T-helper 2 cell treated with Interferon-gamma antibody and Interleukin-4, amounts not matched to agents 100 ng/mL and 5 ng/mL, for 36 hours (primary cell): ENCODE data around the gene GPRASP2. TPM values are rescaled to one million over a fixed set of nuclear protein-coding genes. Genes with fewer than 3 reads are reported as not detected.

Experiments used
- intact Hi-C: fragments of 100-400 bp; cut with micrococcal nuclease; formaldehyde crosslinking; loops from one replicate; pipeline ENCODE4 v1.15.1; 2023
- total RNA-seq: library from RNA; stranded (reverse); gene quantifications from 2 replicates; pipeline ENCODE4 v1.2.3, GENCODE V29; 2022

Gene GPRASP2
- total RNA-seq, 1 donor from 2014 or later = 0.30 TPM

GRCh38 chrX:102744307-102744706 is 32.1 kb downstream of the GPRASP2 start:
- intact Hi-C loops = no loop called here

DNA sequence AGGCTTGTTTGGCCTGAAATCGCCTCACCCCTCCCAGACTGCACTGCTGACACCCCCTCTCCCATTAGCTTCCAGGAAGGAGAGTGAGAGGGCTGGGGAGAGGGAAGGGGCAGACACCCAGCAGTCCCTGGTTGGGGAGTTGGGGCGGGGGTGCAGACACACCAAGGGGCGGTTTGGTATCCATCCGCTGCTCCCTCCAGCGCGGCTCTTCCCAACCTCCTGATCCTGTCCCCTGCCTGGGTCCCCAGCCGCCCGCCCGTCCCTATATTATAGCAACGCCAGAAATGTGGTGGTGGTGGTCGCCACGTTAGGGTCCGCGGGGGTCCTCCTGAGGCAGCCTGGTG is 33.2 kb downstream of the GPRASP2 start:
- intact Hi-C loops = no loop called here

GRCh38 chrX:102745857-102746584 is 33.8 kb downstream of the GPRASP2 start:
- intact Hi-C loops = no loop called here

DNA sequence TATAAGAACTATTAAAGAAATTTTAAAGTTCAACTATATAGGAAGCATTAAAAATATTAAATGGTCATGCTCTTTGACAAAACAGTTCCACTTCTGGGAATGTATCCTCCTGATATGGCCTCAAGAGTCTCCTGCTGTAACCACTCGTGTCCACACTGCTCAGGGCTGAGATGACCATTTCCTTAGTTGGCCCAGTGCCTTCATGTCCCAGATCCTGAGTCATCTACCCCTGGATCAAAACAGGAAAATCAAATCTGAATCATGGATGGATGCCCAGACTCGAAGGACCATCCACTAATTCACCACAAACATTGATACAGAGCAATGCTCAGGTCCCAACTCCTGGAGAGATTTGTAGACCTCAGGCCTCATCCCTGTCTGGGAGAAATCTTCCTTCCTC is 53.0 kb downstream of the GPRASP2 start:
- intact Hi-C loops = loop anchor here (5.0 kb wide), 1 partner anchor 168 kb away; the partner anchor contains the start of gene ARMCX5

DNA sequence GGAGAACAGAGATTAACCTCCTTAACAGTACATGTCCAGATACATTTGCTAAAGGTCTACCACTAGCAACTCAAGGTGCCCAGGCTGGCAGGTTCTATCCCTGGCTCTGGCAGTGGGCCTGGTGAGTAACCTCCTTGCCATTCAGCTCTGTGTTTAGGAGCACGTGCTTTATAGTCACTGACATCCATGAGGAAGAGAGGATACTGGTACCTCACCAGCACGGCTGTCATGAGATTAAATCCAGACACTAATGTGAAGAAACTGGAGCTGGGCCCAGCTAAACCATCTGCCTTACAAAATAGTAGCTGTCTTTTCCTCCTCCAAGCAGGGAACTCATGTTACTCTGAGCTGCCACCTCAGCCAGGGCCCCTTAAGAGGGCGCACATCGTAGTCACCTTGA is 53.6 kb downstream of the GPRASP2 start:
- intact Hi-C loops = loop anchor here (5.0 kb wide), 1 partner anchor 169 kb away; the partner anchor contains the start of gene ARMCX5

- intact Hi-C loops = loop anchor here (5.0 kb wide), 1 partner anchor 170 kb away; the partner anchor contains the start of gene ARMCX5
Observed at GRCh38 chrX:102767287-102767686, 55.0 kb downstream of the GPRASP2 start.

Other genes with a start within 250 kb of the GPRASP2 start
- not detected in 2 replicates for gene TCP11X2, start 240.6 kb upstream of the GPRASP2 start, total RNA-seq
- gene TMSB15A, start 195.7 kb upstream of the GPRASP2 start, total RNA-seq = 0.39 and 0.50 TPM in 2 replicates
- 7.5 TPM in 2 replicates for gene ARMCX5, start 112.9 kb upstream of the GPRASP2 start, total RNA-seq
- 0.48 and 0.70 TPM in 2 replicates for gene GPRASP1, start 61.0 kb upstream of the GPRASP2 start, total RNA-seq
- gene GPRASP3, start 8.3 kb downstream of the GPRASP2 start, total RNA-seq = 1.3 and 1.9 TPM in 2 replicates
- 0.45 TPM in 1 of 2 replicates, not detected in the other for gene RAB40AL, start 224.8 kb downstream of the GPRASP2 start, total RNA-seq